Ishikawa (cell line): ENCODE measurements around the gene ZBTB3.

Experiments used
- CEBPB ChIP-seq: IDR thresholded peaks from 2 replicates; pipeline ENCODE4 v1.6.1; 2012
- CREB1 ChIP-seq: IDR thresholded peaks from 2 replicates; pipeline ENCODE4 v1.6.1; 2012; ENCODE audit warnings: low read depth
- EGR1 ChIP-seq: IDR thresholded peaks from 2 replicates; pipeline ENCODE4 v1.6.1; 2012
- EP300 ChIP-seq: IDR thresholded peaks from 2 replicates; pipeline ENCODE4 v1.6.1; 2012; ENCODE audit warnings: borderline replicate concordance
- FOXM1 ChIP-seq: IDR thresholded peaks from 2 replicates; pipeline ENCODE4 v1.6.1; 2012; ENCODE audit warnings: low read depth, borderline replicate concordance
- MAX ChIP-seq: IDR thresholded peaks from 2 replicates; pipeline ENCODE4 v1.6.1; 2012
- NFIC ChIP-seq: IDR thresholded peaks from 2 replicates; pipeline ENCODE4 v1.6.1; 2012
- RAD21 ChIP-seq: IDR thresholded peaks from 2 replicates; pipeline ENCODE4 v1.6.1; 2012; ENCODE audit warnings: low read depth
- REST ChIP-seq: IDR thresholded peaks from 2 replicates; pipeline ENCODE4 v1.6.1; 2012; ENCODE audit warnings: low read depth, mild to moderate bottlenecking
- TAF1 ChIP-seq: IDR thresholded peaks from 2 replicates; pipeline ENCODE4 v1.6.1; 2012; ENCODE audit warnings: low read depth, mild to moderate bottlenecking
- TCF12 ChIP-seq: IDR thresholded peaks from 2 replicates; pipeline ENCODE4 v1.6.1; 2012; ENCODE audit warnings: low read depth
- TEAD4 ChIP-seq: IDR thresholded peaks from 2 replicates; pipeline ENCODE4 v1.6.1; 2012
- USF1 ChIP-seq: IDR thresholded peaks from 2 replicates; pipeline ENCODE4 v1.6.1; 2012
- YY1 ChIP-seq: IDR thresholded peaks from 2 replicates; pipeline ENCODE4 v1.6.1; 2012; ENCODE audit warnings: low read depth
- ZBTB7A ChIP-seq: IDR thresholded peaks from 2 replicates; pipeline ENCODE4 v1.6.1; 2012; ENCODE audit warnings: low read depth

ZBTB3 gene

GRCh38 chr11:62712861-62713260, 41.1 kb downstream of the ZBTB3 start:
- TF ChIP-seq MAX (no peak), CREB1 (no peak), FOXM1 (no peak), TEAD4 (no peak), REST (no peak), EP300 (no peak), ZBTB7A (no peak), TAF1 (no peak), EGR1 (no peak), TCF12 (no peak), NFIC (no peak), RAD21 (no peak), USF1 (no peak), YY1 (no peak)

- TF ChIP-seq FOXM1 (no peak), RAD21 (no peak), YY1 (no peak), NFIC (no peak), EP300 (no peak), TEAD4 (no peak), CEBPB (no peak), ZBTB7A (no peak)
Measured at GRCh38 chr11:62712276-62712812, 41.6 kb downstream of the ZBTB3 start.

GRCh38 chr11:62710001-62710345, 44.0 kb downstream of the ZBTB3 start:
- TF ChIP-seq ZBTB7A (no peak), EP300 (no peak), USF1 (no peak), NFIC (no peak), EGR1 (no peak), CEBPB (no peak), MAX (no peak), TEAD4 (no peak)

- TF ChIP-seq YY1 = peak; percentile 77
- no peak for TF ChIP-seq EP300
Measured at GRCh38 chr11:62709247-62710000, 44.5 kb downstream of the ZBTB3 start.

- TF ChIP-seq TAF1 = no peak
- TF ChIP-seq TCF12 = no peak
- TF ChIP-seq EP300 = no peak
- no peak for TF ChIP-seq REST
- TF ChIP-seq NFIC = no peak
- no peak for TF ChIP-seq ZBTB7A
- no peak for TF ChIP-seq MAX
- no peak for TF ChIP-seq RAD21
- TF ChIP-seq USF1 = no peak
- TF ChIP-seq EGR1 = no peak
- no peak for TF ChIP-seq YY1
- TF ChIP-seq CREB1 = no peak
- no peak for TF ChIP-seq CEBPB
- TF ChIP-seq FOXM1 = no peak
Measured at GRCh38 chr11:62708793-62709192, 45.2 kb downstream of the ZBTB3 start.
